GM21423 (cell line): ENCODE results near the gene FCSK.
"Not testable (repeated sequence)": the region's sequence is repeated elsewhere in the genome, so short reads cannot be mapped to it uniquely, and the experiment has no call there.

Source experiments
- ATAC-seq: cut with Tn5 transposase; IDR thresholded peaks from one replicate; pipeline ENCODE4 v1.9.1; 2021; ENCODE audit warnings: mild to moderate bottlenecking, moderate library complexity; ENCODE audit not compliant: unreplicated experiment

FCSK gene

DNA sequence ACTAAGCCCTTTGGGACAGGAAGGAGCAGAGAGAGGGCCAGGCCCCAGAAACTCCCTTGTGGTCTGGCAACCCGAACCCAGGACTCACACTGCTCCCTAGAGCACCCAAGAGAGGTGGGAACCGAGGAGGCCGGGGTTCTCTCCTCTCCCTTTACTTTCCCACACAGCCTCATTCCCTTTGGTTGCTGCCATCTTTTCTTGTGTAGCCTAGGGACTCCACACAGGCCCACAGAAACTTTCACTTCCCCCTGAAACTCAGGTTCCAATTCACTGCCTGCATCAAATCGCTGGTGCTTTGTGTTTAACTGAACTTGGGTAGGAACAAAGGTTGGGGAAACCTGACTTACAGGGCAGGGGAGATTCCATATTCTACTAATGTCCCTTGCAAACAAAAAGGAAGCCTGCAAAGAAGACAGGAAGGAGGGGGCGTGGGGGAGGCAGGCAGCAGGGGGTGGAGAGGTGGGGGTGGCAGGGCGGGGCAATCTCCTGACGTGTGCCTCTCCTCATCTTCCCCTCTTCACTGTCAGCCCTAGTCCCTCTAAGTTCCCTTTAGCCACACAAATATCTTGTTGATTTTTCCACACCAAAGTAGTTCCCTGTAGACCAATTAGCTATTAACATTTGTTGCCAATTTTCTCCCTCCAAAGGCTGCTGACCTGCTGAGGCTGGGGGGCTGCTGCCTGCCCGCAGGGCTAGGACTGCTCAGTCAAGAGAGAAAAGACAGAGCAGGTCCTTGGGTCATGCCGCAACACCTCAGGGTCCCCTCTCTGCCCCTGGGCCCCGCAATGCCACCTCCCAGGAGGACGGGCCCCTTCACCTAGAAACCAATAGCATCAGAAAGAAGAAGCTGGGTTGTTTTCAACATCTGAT lies 23.5 kb upstream of the FCSK start:
- peak; percentile 44 for ATAC-seq

DNA sequence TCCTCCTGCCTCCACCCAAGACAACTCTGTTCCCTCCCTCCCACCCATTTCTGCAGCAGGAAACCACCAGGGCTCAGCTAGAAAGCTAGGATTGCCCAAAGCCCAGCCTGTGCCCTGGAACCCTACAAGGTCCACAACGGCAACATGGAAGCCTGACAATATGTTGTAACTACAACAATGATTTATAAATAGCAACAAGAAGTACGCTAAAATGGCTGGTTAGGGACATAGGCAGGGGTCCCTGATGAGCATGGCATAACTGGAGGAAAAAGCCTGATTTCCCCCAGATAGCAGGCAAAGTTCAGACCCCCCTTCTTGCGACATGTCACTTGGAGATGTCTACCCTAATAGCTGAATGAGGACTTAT lies 22.1 kb upstream of the FCSK start:
- ATAC-seq: no peak

DNA sequence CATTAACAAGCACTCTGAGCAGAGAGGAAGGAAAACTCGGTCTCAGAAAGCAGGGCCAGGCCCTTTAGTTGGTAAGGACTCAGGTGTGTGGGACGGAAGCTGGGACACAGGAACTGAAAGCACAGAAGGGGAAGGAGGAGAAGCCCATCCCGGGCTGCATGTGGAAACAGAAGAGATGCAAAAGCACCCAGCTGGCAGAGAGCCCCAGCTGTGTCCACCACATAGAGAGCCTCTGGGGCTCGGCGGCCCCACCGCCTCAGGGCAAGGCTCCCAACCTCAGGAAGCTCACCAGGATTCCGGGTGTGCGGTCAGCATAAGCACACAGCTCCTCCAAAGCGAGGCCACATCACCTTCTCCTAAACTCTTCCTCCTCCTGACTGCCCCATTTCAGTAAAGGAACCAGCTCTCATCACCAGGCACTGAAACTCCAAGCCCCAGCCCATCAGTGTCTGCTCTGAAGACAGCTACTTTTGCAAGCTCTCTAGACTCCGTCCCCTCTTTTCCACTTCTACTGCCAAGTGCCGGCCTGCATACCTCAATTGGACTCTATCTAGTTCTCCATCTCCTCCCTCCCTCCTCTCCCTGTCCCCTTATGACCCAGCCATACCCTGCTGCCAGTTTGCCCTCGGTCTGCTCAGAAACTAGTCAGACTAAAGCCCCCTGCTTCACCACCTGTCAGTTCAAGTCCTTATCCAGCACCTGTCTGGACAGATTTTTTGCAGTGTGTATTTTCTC lies 21.5 kb upstream of the FCSK start:
- ATAC-seq: peak; percentile 16

DNA sequence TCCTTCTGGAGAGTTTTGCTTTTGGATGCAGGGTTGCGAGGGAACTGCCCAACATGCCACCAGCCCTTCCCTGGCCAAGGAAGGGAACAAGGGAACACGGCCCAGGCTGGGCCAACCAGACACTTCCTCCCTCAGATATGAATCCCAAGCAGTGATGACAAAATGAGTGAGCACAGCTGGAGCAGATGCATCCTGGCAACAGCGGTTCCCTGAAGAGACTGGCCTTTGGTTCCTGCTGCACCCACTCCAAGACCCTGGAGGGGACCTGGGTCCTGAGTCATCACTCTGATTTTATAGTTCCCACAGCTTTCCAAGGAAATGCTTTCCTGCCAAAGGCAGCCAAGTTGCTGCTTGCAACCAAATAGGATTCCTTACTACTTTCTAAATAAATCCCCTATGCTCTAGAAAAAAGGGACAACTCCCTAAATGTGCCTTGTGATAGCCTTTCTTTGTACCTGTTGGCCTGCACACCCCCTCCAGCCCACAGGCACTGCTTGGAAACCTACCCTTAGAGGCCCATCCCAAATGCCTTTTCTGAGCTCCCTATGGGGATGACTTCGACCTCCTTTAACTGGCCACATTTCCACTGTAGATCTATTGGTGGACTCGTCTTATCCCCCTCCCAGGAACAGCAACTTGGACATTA lies 20.8 kb upstream of the FCSK start:
- ATAC-seq: no peak

DNA sequence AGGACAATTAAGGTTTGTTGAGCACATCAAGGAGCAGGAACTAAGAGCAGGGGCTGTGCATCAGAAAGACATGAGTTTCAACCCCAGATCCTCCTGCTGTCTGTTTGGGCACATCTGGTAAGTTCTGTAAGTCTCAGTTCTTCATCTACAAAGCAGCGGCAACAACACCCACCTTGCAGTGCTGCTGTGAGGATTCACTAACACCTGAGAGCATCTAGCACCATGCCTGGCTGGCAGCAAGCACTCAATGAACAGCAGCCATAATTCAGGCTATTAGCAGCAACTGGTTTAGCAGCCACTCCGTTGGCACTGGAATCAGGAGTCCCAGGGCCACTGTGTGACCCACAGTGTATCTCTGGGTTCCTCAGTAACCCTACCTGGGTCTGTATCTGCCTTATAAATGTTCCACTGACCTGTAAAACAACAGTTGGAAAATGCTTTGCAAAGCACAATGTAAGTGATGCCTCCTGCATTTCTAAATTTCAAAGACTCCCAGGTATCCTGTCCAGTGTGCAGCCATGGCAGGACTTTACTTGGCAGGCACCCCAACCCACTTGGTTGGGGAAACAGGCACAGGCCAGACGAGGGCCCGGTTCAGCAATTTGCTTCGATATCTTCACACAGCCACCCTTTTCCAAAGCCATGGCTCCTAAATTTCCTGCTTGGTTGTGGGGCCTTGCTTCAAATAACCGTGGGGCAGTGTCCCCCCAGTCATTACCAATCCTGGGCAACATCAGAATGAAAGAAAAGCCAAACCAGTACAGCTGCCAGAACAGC lies 19.7 kb upstream of the FCSK start:
- ATAC-seq: no peak

DNA sequence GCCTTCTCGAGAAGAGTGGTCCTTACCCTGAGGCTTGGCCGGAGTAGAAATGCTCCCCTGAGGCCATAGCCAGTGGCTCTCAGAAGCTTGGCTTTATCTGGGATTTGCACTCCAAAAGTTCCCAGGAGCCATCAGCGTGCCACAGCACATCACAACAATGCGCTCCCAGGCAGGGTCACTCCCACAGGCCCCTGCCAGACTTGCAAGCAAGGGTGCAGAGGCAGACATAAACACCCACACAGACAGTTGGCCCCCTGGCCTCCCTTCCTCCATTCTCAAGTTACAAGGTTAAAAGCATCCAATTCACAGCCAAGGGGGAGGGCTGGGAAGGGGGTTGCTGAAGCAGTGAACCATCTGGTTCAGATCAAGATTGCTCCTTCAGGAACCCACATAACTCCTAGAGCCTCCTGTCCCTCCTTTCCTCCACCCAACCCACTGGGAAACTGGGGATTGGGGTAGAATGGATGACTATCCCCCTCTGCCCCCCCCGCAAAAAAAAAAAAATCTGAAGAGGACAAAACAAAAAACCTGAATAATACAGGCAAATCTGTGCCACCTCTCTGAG lies 17.3 kb upstream of the FCSK start:
- ATAC-seq: no peak

DNA sequence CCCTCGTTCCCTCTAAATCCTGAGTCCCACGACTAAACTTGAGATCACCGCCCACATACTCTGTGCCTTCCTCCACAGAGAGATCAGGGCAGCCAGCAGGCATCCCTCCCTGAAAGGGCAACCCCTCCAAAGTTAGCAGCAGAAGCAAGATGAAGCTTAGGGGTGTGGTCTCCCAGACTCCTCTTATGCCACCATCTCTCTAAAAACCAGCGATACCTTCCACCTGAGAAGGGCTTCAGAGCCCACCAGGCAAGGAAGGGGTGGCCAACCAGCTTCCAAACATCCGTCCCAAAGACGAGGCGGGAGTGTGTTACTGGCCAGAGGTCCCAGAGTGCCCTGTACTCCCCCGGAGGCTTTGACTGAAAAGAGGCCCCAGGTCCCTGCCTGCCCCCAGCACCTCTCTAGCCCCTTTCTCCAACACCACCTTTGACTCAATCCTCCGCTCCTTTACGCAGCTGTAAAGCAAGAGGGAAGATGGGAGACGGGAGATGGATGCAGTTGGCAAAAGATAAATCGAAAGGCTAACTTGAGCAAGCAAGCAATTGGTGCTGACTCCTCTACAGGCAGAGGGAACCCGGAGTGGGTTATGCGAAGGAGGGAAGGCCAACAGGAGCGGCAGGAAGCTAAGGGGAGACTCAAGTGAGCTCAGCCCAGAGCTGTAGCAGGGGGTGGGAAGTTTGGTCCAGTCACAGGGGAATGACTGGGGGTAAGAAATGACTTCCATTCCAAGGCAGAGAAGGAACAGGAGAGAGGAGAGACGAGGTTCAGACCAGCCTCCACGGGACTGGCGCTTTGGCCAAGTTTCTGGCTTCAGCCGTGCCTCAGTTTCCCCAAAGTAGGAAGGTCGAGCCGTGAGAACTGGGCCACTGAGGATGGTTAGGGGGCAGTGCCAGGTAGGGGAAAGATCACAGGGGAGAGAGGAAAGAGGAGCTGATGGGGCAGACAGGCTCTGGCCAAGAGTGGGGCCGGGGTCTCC lies 16.5 kb upstream of the FCSK start:
- no peak for ATAC-seq

DNA sequence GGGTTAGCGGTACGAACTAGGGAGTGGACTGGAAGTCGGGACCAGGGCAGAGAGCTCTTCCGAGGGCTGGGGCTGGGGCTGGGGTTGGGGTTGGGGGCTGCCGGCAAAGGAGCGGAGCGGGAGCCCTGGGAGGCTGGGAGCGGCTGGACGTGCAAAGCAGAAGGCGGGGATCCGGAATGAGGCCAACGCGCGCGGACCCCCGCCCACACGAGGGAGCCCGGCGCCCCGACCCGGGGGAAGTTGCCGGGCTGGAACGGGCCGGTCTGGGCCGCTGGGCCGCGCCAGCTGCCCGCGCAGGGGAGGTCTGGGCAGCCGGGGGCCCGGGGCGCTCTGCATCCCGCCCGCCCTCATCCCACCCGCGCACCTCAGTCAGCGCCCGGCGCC lies 15.8 kb upstream of the FCSK start:
- ATAC-seq: no peak

DNA sequence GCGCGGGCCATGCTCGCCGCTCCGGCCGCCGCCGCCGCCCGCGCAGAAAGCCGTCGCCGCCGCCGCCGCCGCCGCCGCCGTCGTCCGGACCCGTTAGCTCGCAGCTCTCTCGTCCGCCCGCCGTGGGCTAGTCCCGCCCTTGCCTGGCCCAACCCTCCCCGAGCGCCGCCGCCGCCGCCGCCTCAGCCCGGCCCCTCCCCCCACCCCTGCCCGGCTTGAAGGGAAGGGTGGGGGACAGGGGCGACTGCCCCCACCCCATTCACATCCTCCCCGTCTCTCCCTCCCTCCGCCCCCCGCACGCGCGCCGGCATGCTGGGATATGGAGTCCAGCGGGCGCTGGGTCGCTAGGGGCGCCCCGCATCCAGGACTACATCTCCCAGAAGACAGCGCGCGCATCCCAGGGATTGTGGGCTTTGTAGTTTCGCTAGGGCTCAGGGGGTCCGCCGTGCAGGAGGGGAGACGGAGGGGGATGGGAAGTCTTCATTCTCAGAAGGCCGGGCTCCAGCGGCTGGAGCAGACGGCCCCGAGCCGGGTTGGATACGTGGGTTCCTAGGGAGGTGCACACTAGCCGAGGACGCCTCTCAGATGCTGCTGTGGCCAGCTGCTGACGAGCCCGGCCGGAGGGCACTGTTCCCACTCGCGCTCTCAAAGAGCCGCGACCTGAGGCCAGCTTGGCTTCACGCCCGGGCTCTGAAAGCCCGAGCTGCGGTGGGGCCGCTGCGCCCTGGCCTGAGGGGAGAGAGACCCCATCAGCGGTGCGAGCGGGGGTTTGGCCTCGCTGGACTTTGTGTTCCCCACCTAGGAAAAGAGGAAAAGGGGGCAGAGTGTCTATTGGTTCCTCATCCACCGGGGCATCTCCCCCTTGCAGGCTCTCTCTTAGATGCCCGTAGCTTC lies 15.2 kb upstream of the FCSK start, which contains the start of gene ST3GAL2:
ST3GAL2 (minus strand) TSS at position 132 of the 894 bp plus-strand sequence. CDS start 40,570 bp downstream, outside the sequence.
- peak; percentile 82 for ATAC-seq

DNA sequence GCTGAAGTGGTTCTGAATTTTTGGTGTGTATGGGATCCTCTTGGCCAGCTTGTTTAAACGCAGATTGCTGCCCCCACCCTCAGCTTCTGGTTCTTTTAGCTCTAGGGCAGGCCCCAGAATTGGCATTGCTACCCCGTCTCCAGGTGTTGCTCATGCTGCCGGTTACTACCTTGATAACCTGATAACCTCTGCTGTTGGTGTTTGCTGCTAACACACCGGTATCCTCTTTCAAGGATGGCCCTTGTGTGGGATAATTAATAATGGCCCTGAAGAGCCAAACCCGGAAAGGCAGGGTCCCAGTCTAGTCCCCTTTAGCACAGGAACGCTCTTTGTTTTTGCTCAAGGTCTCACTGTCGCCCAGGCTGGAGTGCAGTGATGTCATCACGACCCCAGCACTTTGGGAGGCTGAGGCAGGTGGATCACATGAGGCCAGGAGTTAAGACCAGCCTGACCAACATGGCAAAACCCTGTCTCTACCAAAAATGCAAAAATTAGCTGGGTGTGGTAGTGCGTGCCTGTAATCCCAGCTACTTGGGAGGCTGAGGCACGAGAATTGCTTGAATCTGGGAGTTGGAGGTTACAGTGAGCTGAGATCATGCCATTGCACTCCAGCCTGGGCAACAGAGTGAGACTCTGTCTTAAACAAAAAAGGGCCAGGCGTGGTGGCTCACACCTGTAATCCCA lies 14.2 kb upstream of the FCSK start:
- no peak for ATAC-seq

DNA sequence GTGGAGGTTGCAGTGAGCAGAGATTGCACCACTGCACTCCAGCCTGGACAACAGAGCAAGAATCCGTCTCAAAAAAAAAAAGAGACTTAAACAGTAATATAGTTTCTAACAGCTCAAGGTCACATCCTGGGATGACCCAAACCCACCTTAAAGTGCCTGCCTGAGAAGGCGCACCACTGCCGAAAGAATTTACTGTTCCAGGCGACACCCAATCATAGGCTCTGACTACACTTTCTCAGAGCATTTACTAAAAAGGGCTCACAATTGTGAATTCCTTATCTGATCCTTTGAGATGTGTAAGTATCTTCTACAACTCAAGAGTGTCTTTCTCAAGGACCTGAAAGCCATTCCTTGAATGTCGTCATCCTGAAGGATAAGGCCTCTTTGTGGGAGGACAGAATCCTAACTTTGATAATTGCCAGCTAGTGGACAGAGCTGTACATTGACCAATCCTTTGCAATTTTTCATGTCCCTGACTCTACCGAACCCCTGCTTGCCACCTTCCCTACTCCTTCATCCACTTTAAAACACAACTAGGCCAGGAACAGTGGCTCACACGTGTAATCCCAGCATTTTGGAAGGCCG lies 12.9 kb upstream of the FCSK start:
- no peak for ATAC-seq

DNA sequence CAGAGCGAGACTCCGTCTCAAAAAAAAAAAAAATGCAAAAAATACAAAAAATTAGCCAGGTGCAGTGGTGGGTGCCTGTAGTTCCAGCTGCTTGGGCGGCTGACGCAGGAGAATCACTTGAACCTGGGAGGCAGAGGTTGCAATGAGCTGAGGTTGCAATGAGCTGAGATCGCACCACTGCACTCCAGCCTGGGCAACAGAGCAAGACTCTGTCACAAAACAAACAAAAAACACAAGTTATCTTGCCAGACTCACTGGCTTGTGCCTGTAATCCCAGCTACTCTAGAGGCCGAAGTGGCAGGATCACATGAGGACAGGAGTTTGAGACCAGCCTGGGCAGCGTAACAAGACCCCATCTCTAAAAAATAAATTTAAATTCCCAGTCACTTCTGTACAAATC lies 12.1 kb upstream of the FCSK start:
- no peak for ATAC-seq

DNA sequence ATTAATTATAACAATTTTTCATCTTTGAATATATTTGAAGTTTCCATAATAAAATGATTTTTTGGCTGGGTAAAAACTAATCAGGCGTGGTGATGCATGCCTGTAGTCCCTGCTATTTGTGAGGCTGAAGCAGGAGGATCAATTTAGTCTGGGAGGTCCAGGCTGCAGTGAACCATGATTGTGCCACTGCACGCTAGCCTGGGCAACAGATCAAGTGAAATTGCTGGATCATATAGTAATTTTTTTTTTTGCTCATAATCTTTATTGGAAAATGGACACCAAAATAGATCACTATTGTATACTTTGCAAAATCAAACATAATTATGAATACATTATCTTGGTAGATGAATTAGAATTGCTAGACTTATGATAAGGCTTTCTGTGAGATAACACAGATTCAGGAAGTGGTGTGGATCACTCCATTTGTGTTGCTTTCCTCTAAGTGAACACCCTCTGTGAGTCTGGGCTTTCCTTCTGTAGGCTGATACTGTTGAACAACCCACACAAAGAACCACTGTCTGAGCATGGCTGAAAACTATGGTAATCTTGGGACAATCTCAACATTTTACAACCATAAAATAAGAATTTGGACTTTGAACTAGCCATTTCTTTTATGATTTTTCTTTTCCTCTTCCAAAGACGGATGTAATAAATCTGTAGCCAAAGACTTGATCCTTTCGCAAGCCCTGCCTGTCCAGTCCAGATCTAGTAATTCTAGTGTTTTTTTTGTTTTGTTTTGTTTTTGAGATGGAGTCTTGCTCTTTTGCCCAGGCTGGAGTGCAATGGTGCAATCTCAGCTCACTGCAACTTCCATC lies 9.9 kb upstream of the FCSK start:
- no peak for ATAC-seq

DNA sequence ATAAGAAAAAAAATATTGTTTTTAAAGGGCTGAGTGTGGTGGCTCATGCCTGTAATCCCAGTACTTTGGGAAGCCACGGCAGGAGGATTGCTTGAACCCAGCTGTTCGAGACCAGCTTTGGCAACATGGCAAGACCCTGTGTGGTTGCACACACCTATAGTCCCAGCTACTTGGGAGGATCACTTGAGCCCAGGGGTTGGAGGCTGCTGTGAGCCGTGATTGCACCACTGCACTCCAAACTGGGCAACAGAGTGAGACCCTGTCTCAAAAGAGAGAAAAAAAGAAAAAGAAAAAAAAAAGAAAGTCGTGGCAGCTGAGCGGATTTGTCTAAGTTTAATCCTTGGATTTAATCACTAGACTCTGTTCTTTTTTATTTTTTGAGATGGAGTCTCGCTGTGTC lies 6.3 kb upstream of the FCSK start:
- ATAC-seq: no peak

DNA sequence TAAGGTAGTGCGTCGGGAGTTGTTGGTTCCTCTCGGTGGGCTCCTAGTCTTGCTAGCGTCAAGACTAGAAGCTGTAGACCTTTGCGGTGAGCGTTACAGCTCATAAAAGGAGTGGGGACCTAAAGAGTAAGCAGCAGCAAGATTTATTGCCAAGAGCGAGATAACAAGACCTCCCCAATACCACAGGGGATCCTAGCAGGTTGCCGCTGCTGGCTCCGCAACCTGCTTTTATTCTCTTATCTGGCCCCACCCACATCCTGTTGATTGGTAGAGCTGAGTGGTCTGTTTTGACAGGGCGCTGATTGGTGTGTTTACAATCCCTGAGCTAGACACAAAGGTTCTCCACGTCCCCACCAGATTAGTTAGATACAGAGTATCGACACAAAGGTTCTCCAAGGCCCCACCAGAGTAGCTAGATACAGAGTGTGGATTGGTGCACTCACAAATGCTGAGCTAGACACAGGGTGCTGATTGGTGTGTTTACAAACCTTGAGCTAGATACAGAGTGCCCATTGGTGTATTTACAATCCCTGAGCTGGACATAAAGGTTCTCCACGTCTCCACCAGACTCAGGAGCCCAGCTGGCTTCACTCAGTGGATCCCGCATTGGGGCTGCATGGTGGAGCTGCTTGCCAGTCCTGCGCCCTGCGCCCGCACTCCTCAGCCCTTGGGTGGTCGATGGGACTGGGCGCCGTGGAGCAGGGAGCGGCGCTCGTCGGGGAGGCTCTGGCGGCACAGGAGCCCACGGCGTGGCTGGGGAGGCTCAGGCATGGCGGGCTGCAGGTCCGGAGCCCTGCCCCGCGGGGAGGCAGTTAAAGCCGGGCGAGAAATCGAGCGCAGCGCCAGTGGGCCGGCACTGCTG lies 4.0 kb upstream of the FCSK start:
- ATAC-seq: not testable (repeated sequence)

DNA sequence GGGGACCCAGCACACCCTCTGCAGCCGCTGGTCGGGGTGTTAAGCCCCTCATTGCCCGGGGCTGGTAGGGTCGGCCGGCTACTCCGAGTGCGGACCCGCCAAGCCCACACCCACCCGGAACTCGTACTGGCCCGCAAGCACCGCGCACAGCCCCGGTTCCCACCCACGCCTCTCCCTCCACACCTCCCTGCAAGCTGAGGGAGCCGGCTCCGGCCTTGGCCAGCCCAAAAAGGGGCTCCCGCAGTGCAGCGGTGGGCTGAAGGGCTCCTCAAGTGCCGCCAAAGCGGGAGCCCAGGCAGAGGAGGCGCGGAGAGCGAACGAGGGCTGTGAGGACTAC lies 3.4 kb upstream of the FCSK start:
- not testable (repeated sequence) for ATAC-seq
